ENCODE data around the gene KNTC1. TPM values are rescaled to one million over a fixed set of nuclear protein-coding genes. Genes with fewer than 3 reads are reported as not detected.
"Not testable (repeated sequence)": the region's sequence is repeated elsewhere in the genome, so short reads cannot be mapped to it uniquely, and the experiment has no call there.

KNTC1 gene
- polyA plus RNA-seq, 2 of the 4 experiments (the other 2 are of a cell fraction), result 30.6 to 68.7 TPM

DNA sequence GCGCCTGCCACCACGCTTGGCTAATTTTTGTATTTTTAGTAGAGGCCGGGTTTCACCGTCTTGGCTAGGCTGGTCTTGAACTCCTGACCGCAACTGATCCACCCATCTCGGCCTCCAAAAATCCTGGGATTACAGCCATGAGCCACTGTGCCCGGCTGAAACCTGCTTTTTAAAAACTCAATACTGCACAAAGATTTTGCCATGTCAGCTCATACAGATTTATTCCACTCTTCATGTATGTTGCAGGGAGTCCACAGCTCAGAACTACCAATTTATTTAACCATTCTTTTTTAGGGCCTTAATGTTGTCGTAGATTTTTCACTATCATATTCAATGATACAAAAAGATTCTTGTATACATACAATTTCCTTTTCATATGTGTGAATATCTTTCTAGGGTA is 46.3 kb upstream of the KNTC1 start:
- Histone ChIP-seq H3K4me2 (no peak overlapping the region), H3K9me3 (no peaks in the 10 kb centered on the region), H3K4me3 (no peak overlapping the region), H3K4me1 (no peaks in the 10 kb centered on the region), H3K27ac (no peak overlapping the region)
- 97% methylated on average over 8 of the region's 8 CpGs for WGBS (ENCODE audit: missing lambda C conversion rate)
- POLR2A ChIA-PET, result no interaction called here
- TF ChIP-seq KDM1A (IDR thresholded peaks at IDR 0.05; ENCODE audit: low read depth), result no peak
- TF ChIP-seq MAFK (IDR thresholded peaks at IDR 0.05; ENCODE audit: partially characterized antibody), result peak; percentile 68
- FAIRE-seq, result no peak
- no peak for ATAC-seq
- CTCF ChIA-PET, result interaction anchor here (1.1 to 1.5 kb wide), 2 partner anchors 9 to 86 kb away, joined by 3 to 6 read pairs; no protein-coding TSS in a partner anchor
- DNase-seq (ENCODE audit: low read depth in 1 of 2, low spot score in 1 of 2), result no peak

DNA sequence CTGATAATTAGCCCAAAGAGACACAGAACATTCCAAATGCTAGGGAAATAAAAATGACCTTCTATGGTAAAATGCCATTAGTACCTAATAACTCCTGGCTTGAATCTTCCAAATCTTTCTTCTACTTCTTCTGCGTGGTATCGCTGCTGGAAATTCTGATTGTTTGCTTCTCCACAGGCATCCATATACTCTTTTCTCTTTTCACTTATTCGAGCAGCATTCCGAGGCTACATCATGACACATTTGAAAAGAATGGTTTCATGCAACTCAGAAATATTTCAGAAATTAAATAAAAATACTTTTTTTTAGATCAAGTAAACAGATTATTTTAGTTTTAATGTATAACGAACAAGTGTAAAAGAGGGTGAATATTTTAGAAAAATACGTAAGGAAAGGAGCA is 45.2 kb upstream of the KNTC1 start:
- DNase-seq (ENCODE audit: low read depth in 1 of 2, low spot score in 1 of 2) (no peak), ATAC-seq (no peak), FAIRE-seq (no peak)
- ChIA-PET POLR2A (no interaction called here), CTCF (interaction anchor here (0.6 to 1.5 kb wide), 2 partner anchors 8 to 26 kb away, joined by 3 read pairs; no protein-coding TSS in a partner anchor)
- Histone ChIP-seq H3K4me1 (0 out of 3 replicates have a peak, but pooled peaks cover 3% of the 10 kb centered on the region), H3K4me2 (no peak overlapping the region), H3K4me3 (no peak overlapping the region), H3K9me3 (no peaks in the 10 kb centered on the region), H3K27ac (no peak overlapping the region)
- TF ChIP-seq JUN (IDR thresholded peaks at IDR 0.05), result no peak
- no peak for TF ChIP-seq CHD4 (IDR thresholded peaks at IDR 0.05; ENCODE audit: borderline replicate concordance)
- no peak for TF ChIP-seq HDAC2 (IDR thresholded peaks at IDR 0.05)
- no peak for TF ChIP-seq SREBF2 (IDR thresholded peaks at IDR 0.05)
- TF ChIP-seq ESRRA (IDR thresholded peaks at IDR 0.05; ENCODE audit: borderline replicate concordance, low read length), result no peak
- WGBS (ENCODE audit: missing lambda C conversion rate), result 87% methylated on average over 6 of the region's 6 CpGs

- ChIA-PET CTCF (interaction anchor here (0.8 to 1.3 kb wide), 6 partner anchors 11 to 112 kb away, joined by 3 to 8 read pairs (median 4); no protein-coding TSS in a partner anchor), POLR2A (interaction anchor here (1.3 kb wide), 1 partner anchor 17 kb away, joined by 3 read pairs; the partner anchor contains the start of gene ZCCHC8)
- Histone ChIP-seq H3K4me2 (no peak overlapping the region), H3K27ac (no peak overlapping the region), H3K4me3 (no peak overlapping the region), H3K9me3 (no peaks in the 10 kb centered on the region), H3K4me1 (0 out of 3 replicates have a peak, but pooled peaks cover 3% of the 10 kb centered on the region)
- no peak for FAIRE-seq
- WGBS (ENCODE audit: missing lambda C conversion rate), result 93% methylated on average over 5 of the region's 5 CpGs
- TF ChIP-seq ZNF302 (CRISPR knock-in tag; IDR thresholded peaks at IDR 0.05) (no peak), HOXB5 (CRISPR knock-in tag; IDR thresholded peaks at IDR 0.05) (no peak), SREBF2 (IDR thresholded peaks at IDR 0.05) (no peak), HOXB13 (CRISPR knock-in tag; IDR thresholded peaks at IDR 0.05; ENCODE audit: low read depth) (no peak), MAFK (IDR thresholded peaks at IDR 0.05; ENCODE audit: partially characterized antibody) (no peak), CBX2 (IDR thresholded peaks at IDR 0.05; ENCODE audit: borderline replicate concordance, low read depth) (no peak), REST (IDR thresholded peaks at IDR 0.05) (no peak)
- TF ChIP-seq, protein P1, sequence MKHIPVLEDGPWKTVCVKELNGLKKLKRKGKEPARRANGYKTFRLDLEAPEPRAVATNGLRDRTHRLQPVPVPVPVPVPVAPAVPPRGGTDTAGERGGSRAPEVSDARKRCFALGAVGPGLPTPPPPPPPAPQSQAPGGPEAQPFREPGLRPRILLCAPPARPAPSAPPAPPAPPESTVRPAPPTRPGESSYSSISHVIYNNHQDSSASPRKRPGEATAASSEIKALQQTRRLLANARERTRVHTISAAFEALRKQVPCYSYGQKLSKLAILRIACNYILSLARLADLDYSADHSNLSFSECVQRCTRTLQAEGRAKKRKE (CRISPR knock-in tag; IDR thresholded peaks at IDR 0.05; ENCODE audit: low read depth), result no peak
- DNase-seq (ENCODE audit: low read depth in 1 of 2, low spot score in 1 of 2), result no peak
- no peak for ATAC-seq
These were observed 43.1 kb upstream of the KNTC1 start for GRCh38 chr12:122483969-122484368.

- H3K27ac ChIP-seq; H3K9me3 ChIP-seq; H3K4me1 ChIP-seq; H3K4me3 ChIP-seq; DNase-seq (ENCODE audit: low read depth in 1 of 2, low spot score in 1 of 2); ATAC-seq; FAIRE-seq; H3K4me2 ChIP-seq: not testable (repeated sequence)
- 100% methylated on average over 1 of the region's 1 CpG for WGBS (ENCODE audit: missing lambda C conversion rate)
- POLR2A ChIA-PET, result interaction anchor here (0.7 kb wide), 1 partner anchor 12 kb away, joined by 3 read pairs; no protein-coding TSS in a partner anchor
- CTCF ChIA-PET, result interaction anchor here (0.8 to 1.3 kb wide), 5 partner anchors 13 to 112 kb away, joined by 3 to 8 read pairs (median 3); no protein-coding TSS in a partner anchor
These were observed 42.7 kb upstream of the KNTC1 start for GRCh38 chr12:122484385-122484784.

DNA sequence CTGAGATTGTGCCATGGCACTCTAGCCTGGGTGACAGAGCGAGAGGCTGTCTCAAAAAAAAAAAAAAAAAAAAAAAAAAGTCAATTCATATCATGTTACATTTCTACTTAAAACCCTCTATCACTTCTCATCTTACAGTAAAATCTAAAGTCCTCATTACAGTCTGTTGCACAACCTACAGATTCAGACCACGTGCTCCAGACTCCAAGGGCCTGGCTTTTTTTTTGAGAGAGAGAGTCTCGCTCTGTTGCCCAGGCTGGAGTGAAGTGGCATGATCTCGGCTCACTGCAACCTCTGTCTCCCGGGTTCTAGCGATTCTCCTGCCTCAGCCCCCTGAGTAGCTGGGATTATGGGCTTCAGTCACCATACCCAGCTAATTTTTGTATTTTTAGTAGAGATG is 40.7 kb upstream of the KNTC1 start:
- not testable (repeated sequence) for H3K27ac ChIP-seq; DNase-seq (ENCODE audit: low read depth in 1 of 2, low spot score in 1 of 2); H3K4me2 ChIP-seq; H3K9me3 ChIP-seq; H3K4me3 ChIP-seq; FAIRE-seq
- CTCF ChIA-PET, result interaction anchor here (1.0 to 1.9 kb wide), 4 partner anchors 12 to 130 kb away, joined by 4 to 15 read pairs (median 6); no protein-coding TSS in a partner anchor
- 96% methylated on average over 6 of the region's 6 CpGs for WGBS (ENCODE audit: missing lambda C conversion rate)
- POLR2A ChIA-PET, result interaction anchor here (0.6 kb wide), 1 partner anchor 1157 kb away, joined by 4 read pairs; no protein-coding TSS in a partner anchor
- peak in 1 of 2 experiments; percentile 22; a peak in 2 of 6 replicates for ATAC-seq
- H3K4me1 ChIP-seq, result peaks cover 11% of the 10 kb centered on the region; the same call in 1 of the 3 replicates

Measured in A549 (cell line).